Measurements from ENCODE around the gene VPS54.
A peak's percentile ranks its signal among the peaks of the same experiment; 100 is the strongest.
"Not testable (repeated sequence)": the region's sequence is repeated elsewhere in the genome, so short reads cannot be mapped to it uniquely, and the experiment has no call there.

VPS54 gene

GRCh38 chr2:63872571-63873328, 146.5 kb downstream of the VPS54 start:
- no peak for DNase-seq (ENCODE audit: low read depth in 3 of 3)

GRCh38 chr2:63871864-63872263, 147.4 kb downstream of the VPS54 start:
- no peak for DNase-seq (ENCODE audit: low read depth in 3 of 3)

DNA sequence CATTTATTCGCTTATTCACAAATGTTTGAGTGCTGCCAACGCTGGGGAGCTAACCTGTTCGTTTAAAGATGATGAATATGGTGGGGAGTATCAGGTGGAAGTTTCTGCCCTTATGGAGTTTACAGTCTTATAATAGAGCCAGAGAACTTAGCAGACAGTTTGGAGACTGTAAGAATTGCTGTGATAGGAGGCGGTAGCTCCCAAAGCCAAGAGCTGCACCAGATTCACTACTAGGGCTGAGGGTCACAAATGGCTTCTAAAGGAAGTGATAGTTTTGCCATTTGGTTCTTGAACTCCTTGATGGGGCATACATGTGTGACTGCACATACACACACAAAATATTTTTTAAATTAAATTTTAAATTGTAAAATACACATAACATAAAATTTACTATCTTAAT, 148.5 kb downstream of the VPS54 start:
- DNase-seq (ENCODE audit: low read depth in 3 of 3), result no peak

DNA sequence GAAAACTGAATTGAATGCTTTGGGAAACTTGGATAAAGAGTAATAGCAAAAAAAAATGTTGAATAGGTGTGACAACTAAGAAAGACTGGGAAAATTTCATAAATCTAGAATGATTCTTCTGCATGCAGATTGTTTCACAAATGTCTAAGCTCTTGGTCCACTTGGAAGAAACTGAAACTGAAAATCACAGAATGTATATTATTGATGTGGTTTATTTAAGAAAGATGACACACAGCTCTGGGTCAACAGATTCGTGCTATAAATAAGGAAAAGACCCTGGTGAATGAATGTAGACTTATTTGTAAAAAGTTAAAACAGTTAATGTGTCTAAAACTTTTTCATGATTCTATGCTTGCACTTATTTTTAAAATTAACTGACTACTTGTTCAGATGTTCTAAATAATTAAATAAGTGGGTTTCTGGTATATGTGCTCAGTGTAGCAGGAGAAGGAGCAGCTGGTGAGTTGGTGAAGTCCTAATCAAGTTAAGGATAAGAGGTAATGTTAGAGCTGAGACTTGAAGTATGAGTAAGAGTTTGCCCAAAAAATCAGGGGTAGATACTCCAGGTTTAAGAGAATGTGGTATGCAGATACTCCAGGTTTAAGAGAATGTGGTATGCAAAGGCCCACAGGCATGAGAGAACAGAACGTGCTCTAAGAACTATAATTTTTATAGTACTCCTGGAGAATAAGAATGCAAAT, 153.1 kb downstream of the VPS54 start:
- no peak for DNase-seq (ENCODE audit: low read depth in 3 of 3)

DNA sequence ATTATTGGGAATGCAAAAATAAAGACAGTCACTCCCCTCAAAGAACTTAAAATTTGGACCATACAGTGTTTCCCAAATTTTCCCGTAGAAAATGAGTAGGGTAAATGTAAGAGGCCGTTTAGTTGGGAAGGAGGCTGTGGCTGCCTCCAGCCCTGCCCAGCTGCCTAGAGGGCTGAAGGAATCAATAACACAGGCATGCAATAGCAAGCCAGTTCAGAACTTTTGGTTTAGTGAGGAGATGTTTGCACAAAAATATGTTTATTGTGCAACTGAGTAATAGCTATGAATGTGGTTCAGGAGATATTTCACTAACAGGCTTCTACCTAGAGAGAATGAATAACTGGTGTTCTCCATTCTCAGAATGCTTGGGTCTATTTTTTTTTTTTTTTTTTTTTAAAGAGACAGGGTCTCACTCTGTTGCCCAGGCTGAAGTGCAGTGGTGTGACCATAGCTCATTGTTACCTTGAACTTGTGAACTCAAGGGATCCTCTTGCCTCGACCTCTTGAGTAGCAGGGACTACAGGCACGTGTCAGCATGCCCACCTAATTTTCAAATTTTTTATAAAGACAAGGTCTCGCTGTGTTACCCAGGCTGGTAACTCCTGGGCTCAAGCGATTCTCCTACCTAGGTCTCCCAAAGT, 153.9 kb downstream of the VPS54 start:
- DNase-seq (ENCODE audit: low read depth in 3 of 3), result no peak

DNA sequence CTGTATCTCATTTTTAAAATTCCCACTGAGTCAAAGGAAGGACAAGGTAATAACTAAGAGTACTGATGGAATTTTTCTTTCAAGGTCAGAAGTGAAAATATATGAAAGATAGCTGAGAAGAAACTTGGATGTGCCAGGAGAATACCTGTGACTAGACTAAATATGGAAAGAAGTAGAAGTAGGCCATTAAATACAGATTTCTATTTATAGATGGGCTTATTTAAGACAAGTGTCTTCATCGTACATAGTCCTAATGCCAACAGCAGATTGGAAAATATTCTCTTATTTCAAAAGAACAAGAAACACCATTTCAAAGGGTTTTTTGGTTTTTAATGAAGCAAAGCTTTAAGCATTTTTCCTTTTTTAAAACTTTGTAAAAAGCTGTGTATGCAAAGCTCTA, 155.5 kb downstream of the VPS54 start:
- DNase-seq (ENCODE audit: low read depth in 3 of 3), result no peak

DNA sequence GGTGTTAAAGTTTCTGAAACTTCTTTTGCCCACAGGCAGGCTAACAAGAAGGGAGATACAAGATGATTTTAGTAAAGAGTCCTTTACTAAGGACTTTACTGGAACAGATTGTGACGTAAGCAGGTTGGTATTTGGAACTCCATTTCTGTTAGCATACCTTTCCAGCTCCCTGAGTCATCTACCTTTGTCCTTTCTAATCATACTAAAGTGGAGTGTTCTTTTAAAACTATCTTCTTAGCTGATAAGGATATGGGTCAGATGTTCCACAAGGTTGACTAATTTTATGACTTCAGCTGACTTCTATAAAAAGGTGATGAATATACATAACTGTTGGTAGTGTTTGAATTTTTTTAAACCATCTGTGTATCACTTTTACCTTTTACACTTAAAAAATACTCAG, 156.4 kb downstream of the VPS54 start:
- no peak for DNase-seq (ENCODE audit: low read depth in 3 of 3)

- peak; percentile 17 to 46 (median 26) for DNase-seq (ENCODE audit: low read depth in 3 of 3)
Measured at GRCh38 chr2:63861220-63861822, 157.9 kb downstream of the VPS54 start.

DNA sequence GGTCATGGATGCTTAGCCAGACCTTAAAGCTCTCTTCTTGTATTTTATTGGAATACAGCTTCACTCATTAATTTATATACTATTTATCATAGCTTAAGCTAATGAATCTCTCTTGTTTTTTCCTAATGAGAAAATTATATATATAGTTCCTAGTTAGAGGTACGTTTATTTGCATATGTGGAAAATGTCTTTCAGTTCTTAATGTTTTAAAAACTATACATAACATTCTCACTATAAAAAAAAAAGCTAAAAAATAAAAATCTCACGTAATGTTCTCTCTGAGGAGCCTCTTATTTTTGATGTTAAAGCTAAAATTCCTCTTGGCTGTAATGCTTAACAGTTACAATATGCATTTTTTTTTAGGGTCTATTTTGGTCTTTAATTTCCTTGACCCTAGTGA, 160.9 kb downstream of the VPS54 start:
- DNase-seq (ENCODE audit: low read depth in 3 of 3), result no peak

- peak in 1 of 3 experiments; percentile 17 for DNase-seq (ENCODE audit: low read depth in 3 of 3)
Measured at GRCh38 chr2:63856303-63856603, 163.0 kb downstream of the VPS54 start.

- no peak for DNase-seq (ENCODE audit: low read depth in 3 of 3)
Measured at GRCh38 chr2:63855418-63856302, 163.6 kb downstream of the VPS54 start.

DNA sequence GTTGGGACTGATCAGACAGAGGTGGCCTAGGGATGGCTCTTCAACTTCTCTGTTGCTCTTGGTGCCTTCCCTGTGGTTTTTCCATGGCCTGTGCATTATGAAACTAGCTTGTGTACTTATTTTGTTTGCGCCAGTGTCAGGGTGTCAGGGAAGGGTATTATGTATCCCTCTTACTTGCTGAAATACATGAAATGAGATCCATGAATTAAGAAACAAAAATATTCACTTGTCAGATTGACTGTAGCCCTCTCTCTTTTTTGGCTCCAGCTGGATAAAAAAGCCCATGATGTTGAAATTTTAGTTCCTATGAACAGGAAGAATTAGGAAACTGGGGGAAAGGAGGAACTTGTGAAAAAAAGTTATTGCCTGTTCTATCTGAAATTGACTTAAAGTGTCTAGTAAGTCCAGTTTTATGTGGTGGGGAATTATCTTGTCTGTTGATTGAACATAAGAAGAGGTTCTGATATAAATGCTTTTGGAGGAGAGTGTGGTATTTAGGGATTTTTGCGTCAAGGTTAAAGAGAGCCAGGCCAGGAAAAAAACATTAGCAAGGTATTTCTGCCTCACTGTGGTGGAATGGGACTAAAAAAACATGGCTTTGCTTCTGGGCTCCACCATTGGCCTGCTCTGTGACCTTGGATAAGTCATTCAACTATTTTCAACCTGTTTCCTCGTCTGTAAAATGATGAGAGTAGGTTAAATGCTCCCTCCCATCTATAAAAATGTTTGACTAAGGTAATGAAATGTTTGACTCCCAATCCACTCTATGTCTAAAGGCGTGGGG, 165.5 kb downstream of the VPS54 start:
- DNase-seq (ENCODE audit: low read depth in 3 of 3), result no peak

GRCh38 chr2:63851691-63852311, 167.4 kb downstream of the VPS54 start:
- no peak for DNase-seq (ENCODE audit: low read depth in 3 of 3)

GRCh38 chr2:63850649-63851048, 168.6 kb downstream of the VPS54 start:
- no peak for DNase-seq (ENCODE audit: low read depth in 3 of 3)

DNA sequence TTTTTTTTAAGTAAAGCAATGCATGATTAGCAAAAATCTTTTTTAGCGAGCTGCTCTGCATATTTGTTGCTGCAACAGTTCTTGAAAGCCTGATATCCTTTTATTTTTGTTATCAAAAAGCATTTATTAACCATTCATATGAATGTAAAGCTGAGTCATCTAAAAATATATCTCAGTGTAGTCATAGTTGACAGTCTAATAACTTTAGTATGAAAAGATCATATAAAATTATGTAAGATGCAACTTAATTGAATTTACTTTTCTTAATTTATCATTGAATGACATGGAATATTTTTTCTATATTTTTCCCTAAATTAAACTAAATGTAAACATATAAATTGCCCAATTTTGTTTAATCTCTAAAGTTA, 169.0 kb downstream of the VPS54 start:
- no peak for DNase-seq (ENCODE audit: low read depth in 3 of 3)

DNA sequence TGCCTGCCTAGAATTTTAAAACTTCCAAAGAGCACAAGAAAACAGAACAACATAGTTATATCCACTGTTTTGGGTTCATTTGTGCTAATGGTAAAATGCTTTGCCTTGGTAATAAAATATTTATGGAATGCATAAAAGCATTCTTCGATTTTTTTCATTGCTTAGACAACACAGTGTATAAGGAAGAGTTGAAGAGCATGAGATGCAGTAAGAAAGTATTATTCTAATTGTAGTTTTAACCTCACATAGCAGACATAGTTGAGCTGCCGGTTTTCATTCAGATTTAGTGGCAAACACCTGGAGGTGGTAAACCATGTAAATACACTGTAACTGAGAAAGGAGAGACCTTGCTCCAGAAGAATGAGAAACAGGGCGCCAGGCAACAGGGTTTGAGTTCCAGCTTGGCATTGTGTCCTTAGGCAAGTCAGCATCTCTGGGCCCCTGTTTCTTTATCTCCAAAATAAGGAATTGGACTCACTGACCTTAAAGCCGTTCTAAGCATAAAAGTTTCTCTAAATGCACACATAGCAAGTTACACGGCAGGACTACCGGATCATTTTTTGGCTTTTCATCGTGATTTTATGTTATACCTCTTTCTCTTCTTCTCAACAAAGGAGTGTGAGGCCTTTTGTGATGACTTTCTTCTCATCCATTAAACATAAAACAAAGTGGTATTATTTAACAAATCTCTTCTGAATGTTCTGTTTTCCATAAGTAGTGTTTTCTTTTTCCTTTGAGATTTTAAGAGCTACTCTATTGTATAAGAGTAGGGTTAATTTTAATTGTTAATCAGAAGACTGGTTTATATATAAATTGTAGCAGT, 169.6 kb downstream of the VPS54 start:
- no peak for DNase-seq (ENCODE audit: low read depth in 3 of 3)

- not testable (repeated sequence) for DNase-seq (ENCODE audit: low read depth in 3 of 3)
Measured at GRCh38 chr2:63847571-63847970, 171.7 kb downstream of the VPS54 start.

DNA sequence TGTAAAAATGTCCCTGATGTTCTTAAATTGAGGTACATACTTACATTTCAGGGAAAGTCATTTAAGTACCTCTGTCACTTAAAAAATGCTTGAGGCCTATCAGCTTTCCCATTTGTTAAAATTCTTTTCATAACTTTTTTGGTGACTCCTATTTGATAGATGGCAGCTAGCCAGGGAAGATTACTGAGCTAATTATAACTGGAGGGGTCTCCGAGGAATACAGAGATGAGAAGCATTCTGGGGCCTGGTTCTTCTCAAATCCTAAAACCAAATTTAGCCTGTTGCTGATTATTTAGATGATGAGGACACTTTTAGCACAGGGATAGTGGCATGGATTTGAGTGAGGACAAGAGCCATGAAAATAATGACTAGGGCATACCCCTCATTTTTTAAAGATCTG, 172.7 kb downstream of the VPS54 start:
- DNase-seq (ENCODE audit: low read depth in 3 of 3), result no peak

DNA sequence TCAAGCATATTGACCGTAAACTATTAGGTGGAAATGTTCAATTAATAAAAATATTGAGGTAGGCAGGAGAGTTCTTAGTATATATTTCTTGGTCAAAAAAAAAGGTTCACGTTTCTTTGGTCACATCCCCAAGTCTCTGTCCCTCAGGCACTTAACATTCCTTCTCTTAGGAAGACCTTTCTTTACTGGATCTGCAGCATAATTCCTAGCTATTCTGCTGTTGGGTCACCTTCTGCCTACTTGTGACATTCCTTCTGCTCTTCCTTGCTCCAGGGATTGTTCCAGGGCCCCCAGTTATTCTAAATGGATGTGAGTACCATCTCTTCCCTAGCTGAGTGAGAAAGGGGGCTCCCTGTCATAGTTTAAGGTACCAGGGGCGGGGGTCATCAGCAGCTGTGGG, 173.4 kb downstream of the VPS54 start:
- no peak for DNase-seq (ENCODE audit: low read depth in 3 of 3)

DNA sequence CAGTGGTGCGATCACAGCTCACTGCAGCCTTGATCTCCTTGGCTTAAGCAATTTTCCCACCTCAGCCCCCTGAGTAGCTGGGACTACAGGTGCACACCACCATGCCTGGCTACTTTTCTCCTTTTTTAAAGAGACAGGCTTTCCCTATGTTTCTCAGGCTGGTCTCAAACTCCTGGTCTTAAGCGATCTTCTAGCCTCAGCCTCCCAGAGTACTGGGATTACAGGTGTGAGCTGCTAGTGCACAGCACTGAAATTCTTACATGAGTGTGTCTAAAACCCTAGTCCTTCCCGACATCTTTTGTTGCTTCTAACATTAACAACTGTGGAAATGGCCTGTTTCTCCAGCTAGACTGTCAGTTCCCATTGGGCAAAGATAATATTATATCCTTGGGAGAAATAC, 174.6 kb downstream of the VPS54 start:
- DNase-seq (ENCODE audit: low read depth in 3 of 3), result no peak
